PC-9 (cell line): ENCODE measurements around the gene IGFBP7. TPM values are rescaled to one million over a fixed set of nuclear protein-coding genes. Genes with fewer than 3 reads are reported as not detected.

ENCODE experiments used
- BruUV-seq: library from RNA; stranded (reverse); fragments of 400-500 nt; replicated peaks from 2 replicates; lab custom pipeline; 2021; lab: Mats Ljungman, UMichigan
- CTCF ChIA-PET: fragments of 300-600 bp; sonication (Branson Sonifier 250); formaldehyde crosslinking; loops from one replicate; lab custom pipeline; 2022; ENCODE audit warnings: antibody characterized with exemption; lab: Charles Lee
- POLR2A ChIA-PET: fragments of 300-600 bp; sonication (Branson Sonifier 250); formaldehyde crosslinking; loops from one replicate; lab custom pipeline; 2022; ENCODE audit warnings: antibody characterized with exemption; ENCODE audit not compliant: unreplicated experiment; lab: Charles Lee
- DNase-seq, 2 experiments: peaks; one replicate each; pipeline versions ENCODE4 v3.0.0 to v3.0.0-alpha.2; 2015 to 2022; ENCODE audit warnings: mixed read lengths in 1 of 2
- H2AFZ ChIP-seq: fragments of 200-600 bp; sonication (generic); 2 replicates; pipeline ENCODE4 v1.8.1; 2017; ENCODE audit warnings: antibody characterized with exemption
- H3F3A ChIP-seq: fragments of 200-600 bp; sonication (generic); 2 replicates; pipeline ENCODE4 v1.8.1; 2017; ENCODE audit warnings: antibody characterized with exemption, mild to moderate bottlenecking, low read depth; ENCODE audit not compliant: insufficient read depth
- H3K27ac ChIP-seq: fragments of 200-600 bp; sonication (generic); 2 replicates; pipeline ENCODE4 v1.6.1; 2016; ENCODE audit warnings: mixed run types
- H3K27me3 ChIP-seq: fragments of 200-600 bp; sonication (generic); 2 replicates; pipeline ENCODE4 v1.6.1; 2016; ENCODE audit warnings: low read depth, mixed run types; ENCODE audit not compliant: insufficient read depth
- H3K36me3 ChIP-seq: fragments of 200-600 bp; sonication (generic); 2 replicates; pipeline ENCODE4 v1.6.1; 2016; ENCODE audit warnings: low read depth, mixed run types
- H3K4me1 ChIP-seq: fragments of 200-600 bp; sonication (generic); replicated peaks from 2 replicates; pipeline ENCODE4 v1.6.1; 2016; ENCODE audit warnings: mixed run types; ENCODE audit not compliant: insufficient read depth
- H3K4me2 ChIP-seq: fragments of 200-600 bp; sonication (generic); 2 replicates; pipeline ENCODE4 v1.6.1; 2017; ENCODE audit warnings: mixed run types
- H3K4me3 ChIP-seq: fragments of 200-600 bp; sonication (generic); 2 replicates; pipeline ENCODE4 v1.6.1; 2016; ENCODE audit warnings: mixed run types
- H3K79me2 ChIP-seq: fragments of 200-600 bp; sonication (generic); 2 replicates; pipeline ENCODE4 v1.6.1; 2017; ENCODE audit warnings: low read depth, mixed run types
- H3K9me2 ChIP-seq: fragments of 200-600 bp; sonication (generic); 2 replicates; pipeline ENCODE4 v1.8.1; 2017; ENCODE audit warnings: mild to moderate bottlenecking; ENCODE audit not compliant: insufficient read depth
- H3K9me3 ChIP-seq: fragments of 200-600 bp; sonication (generic); 2 replicates; pipeline ENCODE4 v1.8.1; 2016; ENCODE audit warnings: low read depth; ENCODE audit not compliant: insufficient read depth
- H4K20me1 ChIP-seq: fragments of 200-600 bp; sonication (generic); 2 replicates; pipeline ENCODE4 v1.8.1; 2017; ENCODE audit not compliant: insufficient read depth
- EZH2 ChIP-seq: fragments of 200-600 bp; sonication (generic); IDR thresholded peaks from 2 replicates; pipeline ENCODE4 v1.8.0; 2017; ENCODE audit warnings: antibody characterized with exemption, low read depth
- intact Hi-C: fragments of 100-400 bp; cut with micrococcal nuclease; formaldehyde crosslinking; loops from one replicate; pipeline ENCODE4 v1.10.0; 2022; ENCODE audit not compliant: unreplicated experiment
- total RNA-seq: library from RNA; stranded (reverse); gene quantifications from 2 replicates; pipeline ENCODE4 v1.2.3, GENCODE V29; 2021
- TF ChIP-seq, protein P1 (sequence below): fragments of 200-600 bp; sonication (generic); conservative IDR thresholded peaks from 2 replicates; pipeline ENCODE4 v1.6.1; 2017; ENCODE audit warnings: mixed run types, antibody characterized with exemption, mild to moderate bottlenecking, moderate library complexity

The IGFBP7 gene
- total RNA-seq, 1 experiment from 2014 or later: 127 TPM

DNA sequence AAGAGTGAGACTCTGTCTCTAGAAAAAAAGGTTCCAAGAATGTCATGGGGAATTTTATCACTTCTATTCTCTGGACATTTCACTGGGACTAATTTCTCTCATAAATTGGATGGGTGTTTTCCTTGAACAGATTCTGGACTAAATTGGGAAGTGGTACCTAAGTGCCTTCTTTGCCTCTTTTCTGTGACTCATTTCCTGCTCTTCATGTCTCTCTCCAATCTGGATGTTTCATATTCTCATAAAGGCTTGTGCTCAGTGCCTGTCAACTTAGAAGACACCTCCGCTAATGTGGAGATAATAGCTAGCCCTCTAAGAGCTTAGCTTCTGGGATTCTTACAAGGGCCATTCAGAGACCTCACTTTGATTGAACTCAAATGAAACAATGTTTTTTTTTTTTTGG lies 38.0 kb upstream of the IGFBP7 start:
- intact Hi-C loops: no loop called here

DNA sequence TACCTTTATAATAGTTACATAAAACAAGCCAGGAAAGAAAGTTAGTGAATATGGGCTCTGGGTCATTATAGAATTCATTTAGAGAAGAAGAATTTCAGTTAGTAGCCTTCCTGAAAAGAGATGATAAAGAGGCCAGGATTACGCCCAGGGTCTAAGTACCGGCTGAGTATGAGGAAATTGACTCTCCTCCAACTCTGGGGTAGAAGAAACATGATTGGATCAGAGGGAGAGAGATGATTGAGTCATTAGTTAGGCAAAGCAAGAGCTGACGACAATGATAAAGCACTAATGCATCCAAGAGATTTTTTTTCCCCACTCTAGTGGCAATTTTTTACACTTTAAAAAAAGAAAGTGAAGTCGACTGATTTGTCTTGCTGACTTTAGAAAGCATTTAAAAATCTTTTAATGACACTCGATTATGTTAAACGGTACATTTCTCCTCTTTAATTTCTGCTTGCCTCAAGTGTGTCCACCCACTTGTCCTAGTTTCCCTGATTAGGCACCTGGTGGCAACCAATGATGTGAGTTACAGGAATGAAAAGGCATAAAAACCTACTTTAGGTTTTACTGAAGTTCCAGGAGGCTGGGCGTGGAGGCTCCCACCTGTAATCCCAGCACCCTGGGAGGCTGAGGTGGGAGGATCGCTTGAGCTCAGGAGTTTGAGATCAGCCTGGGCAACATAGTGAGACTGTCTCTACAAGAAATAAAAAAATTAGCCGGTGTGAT lies 37.3 kb upstream of the IGFBP7 start:
- no peak overlapping the region for H3K4me3 ChIP-seq
- DNase-seq: no peak
- CTCF ChIA-PET: interaction anchor here (1.0 kb wide), 1 partner anchor 17 kb away, joined by 6 read pairs; no protein-coding TSS in a partner anchor

More for the DNA sequence above, 38.0 kb upstream of the IGFBP7 start:
- TF ChIP-seq, protein P1, sequence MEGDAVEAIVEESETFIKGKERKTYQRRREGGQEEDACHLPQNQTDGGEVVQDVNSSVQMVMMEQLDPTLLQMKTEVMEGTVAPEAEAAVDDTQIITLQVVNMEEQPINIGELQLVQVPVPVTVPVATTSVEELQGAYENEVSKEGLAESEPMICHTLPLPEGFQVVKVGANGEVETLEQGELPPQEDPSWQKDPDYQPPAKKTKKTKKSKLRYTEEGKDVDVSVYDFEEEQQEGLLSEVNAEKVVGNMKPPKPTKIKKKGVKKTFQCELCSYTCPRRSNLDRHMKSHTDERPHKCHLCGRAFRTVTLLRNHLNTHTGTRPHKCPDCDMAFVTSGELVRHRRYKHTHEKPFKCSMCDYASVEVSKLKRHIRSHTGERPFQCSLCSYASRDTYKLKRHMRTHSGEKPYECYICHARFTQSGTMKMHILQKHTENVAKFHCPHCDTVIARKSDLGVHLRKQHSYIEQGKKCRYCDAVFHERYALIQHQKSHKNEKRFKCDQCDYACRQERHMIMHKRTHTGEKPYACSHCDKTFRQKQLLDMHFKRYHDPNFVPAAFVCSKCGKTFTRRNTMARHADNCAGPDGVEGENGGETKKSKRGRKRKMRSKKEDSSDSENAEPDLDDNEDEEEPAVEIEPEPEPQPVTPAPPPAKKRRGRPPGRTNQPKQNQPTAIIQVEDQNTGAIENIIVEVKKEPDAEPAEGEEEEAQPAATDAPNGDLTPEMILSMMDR: no peak
- TF ChIP-seq EZH2: no peak
- no peak for DNase-seq
- ChIA-PET POLR2A (no interaction called here), CTCF (interaction anchor here (1.0 kb wide), 1 partner anchor 16 kb away, joined by 6 read pairs; no protein-coding TSS in a partner anchor)
- Histone ChIP-seq H3K27me3 (no peaks in the 10 kb centered on the region), H3F3A (no peaks in the 10 kb centered on the region), H3K9me3 (no peaks in the 10 kb centered on the region), H4K20me1 (no peaks in the 10 kb centered on the region), H3K79me2 (no peaks in the 10 kb centered on the region), H3K4me2 (no peak overlapping the region), H3K4me3 (no peak overlapping the region), H3K27ac (no peak overlapping the region), H3K9me2 (no peaks in the 10 kb centered on the region), H2AFZ (no peak overlapping the region), H3K4me1 (no peaks in the 10 kb centered on the region), H3K36me3 (no peaks in the 10 kb centered on the region)
- no TSS peak for BruUV-seq

DNA sequence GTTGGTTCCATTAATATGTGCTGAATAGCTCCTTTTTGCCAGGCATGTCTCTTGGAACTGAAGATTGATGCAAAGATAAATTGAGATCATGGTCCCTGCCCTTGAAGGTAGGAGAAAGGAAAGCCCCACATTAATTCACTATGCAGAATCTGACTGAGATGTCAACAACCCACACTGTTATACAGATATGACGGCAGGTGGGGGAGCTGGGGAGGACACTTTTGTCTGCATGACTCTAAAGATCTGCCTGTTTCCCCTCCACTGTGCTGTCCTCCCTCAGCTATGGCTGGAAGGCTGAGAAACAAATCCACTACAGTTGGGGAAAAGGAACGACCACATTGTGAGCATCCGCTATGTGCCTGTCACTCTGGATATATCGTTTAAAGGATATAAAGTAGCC lies 36.3 kb upstream of the IGFBP7 start:
- no peak for DNase-seq
- CTCF ChIA-PET: no interaction called here
- intact Hi-C loops: no loop called here

More for the DNA sequence above, 37.3 kb upstream of the IGFBP7 start:
- Histone ChIP-seq H3K9me2 (no peaks in the 10 kb centered on the region), H3K4me2 (no peak overlapping the region), H3K4me1 (no peaks in the 10 kb centered on the region), H3K36me3 (no peaks in the 10 kb centered on the region), H3K27me3 (no peaks in the 10 kb centered on the region), H3K27ac (no peak overlapping the region), H3F3A (no peaks in the 10 kb centered on the region), H4K20me1 (no peaks in the 10 kb centered on the region), H3K79me2 (no peaks in the 10 kb centered on the region), H3K9me3 (no peaks in the 10 kb centered on the region), H2AFZ (no peak overlapping the region)
- POLR2A ChIA-PET: no interaction called here
- intact Hi-C loops: no loop called here
- BruUV-seq: no TSS peak
- no peak for TF ChIP-seq EZH2
- TF ChIP-seq, protein P1: no peak

More for the DNA sequence above, 36.3 kb upstream of the IGFBP7 start:
- Histone ChIP-seq H3K4me1 (no peaks in the 10 kb centered on the region), H3F3A (no peaks in the 10 kb centered on the region), H2AFZ (no peak overlapping the region), H3K27ac (no peak overlapping the region), H3K9me3 (no peaks in the 10 kb centered on the region), H3K36me3 (no peaks in the 10 kb centered on the region), H3K79me2 (no peaks in the 10 kb centered on the region), H3K4me2 (no peak overlapping the region), H3K4me3 (no peak overlapping the region), H4K20me1 (no peaks in the 10 kb centered on the region), H3K27me3 (no peaks in the 10 kb centered on the region), H3K9me2 (no peaks in the 10 kb centered on the region)
- no peak for TF ChIP-seq EZH2
- TF ChIP-seq, protein P1: no peak
- no TSS peak for BruUV-seq
- POLR2A ChIA-PET: no interaction called here
